Neural progenitor cell (in vitro differentiated cells): ENCODE data around the gene MPPE1. TPM values are rescaled to one million over a fixed set of nuclear protein-coding genes. Genes with fewer than 3 reads are reported as not detected.

Source experiments
- DNase-seq: peaks from one replicate; pipeline ENCODE4 v3.0.0-alpha.2; 2016; ENCODE audit warnings: low spot score
- H2AFZ ChIP-seq: fragments of 200-600 bp; sonication (generic); replicated peaks from 2 replicates; pipeline ENCODE4 v1.6.1; 2016; ENCODE audit warnings: antibody characterized with exemption
- H3F3A ChIP-seq: fragments of 200-600 bp; sonication (generic); 2 replicates; pipeline ENCODE4 v1.6.1; 2016; ENCODE audit warnings: antibody characterized with exemption, low read depth
- H3K27ac ChIP-seq: fragments of 200-600 bp; sonication (generic); 2 replicates; pipeline ENCODE4 v1.5.1; 2016; ENCODE audit warnings: mild to moderate bottlenecking
- H3K27me3 ChIP-seq: fragments of 200-600 bp; sonication (generic); 2 replicates; pipeline ENCODE4 v1.6.1; 2016; ENCODE audit warnings: mild to moderate bottlenecking, moderate library complexity
- H3K36me3 ChIP-seq: fragments of 200-600 bp; sonication (generic); 2 replicates; pipeline ENCODE4 v1.5.1; 2016
- H3K4me1 ChIP-seq: fragments of 200-600 bp; sonication (generic); 2 replicates; pipeline ENCODE4 v1.6.1; 2016; ENCODE audit warnings: mixed run types
- H3K4me2 ChIP-seq: fragments of 200-600 bp; sonication (generic); 2 replicates; pipeline ENCODE4 v1.6.1; 2016
- H3K4me3 ChIP-seq: fragments of 200-600 bp; sonication (generic); 2 replicates; pipeline ENCODE4 v1.5.1; 2016
- H3K79me2 ChIP-seq: fragments of 200-600 bp; sonication (generic); 2 replicates; pipeline ENCODE4 v1.6.1; 2016; ENCODE audit warnings: low read depth
- H3K9ac ChIP-seq: fragments of 200-600 bp; sonication (generic); 2 replicates; pipeline ENCODE4 v1.6.1; 2016
- H3K9me3 ChIP-seq: fragments of 200-600 bp; sonication (generic); 2 replicates; pipeline ENCODE4 v1.5.1; 2016; ENCODE audit warnings: low read depth
- H4K20me1 ChIP-seq: fragments of 200-600 bp; sonication (generic); 2 replicates; pipeline ENCODE4 v1.6.1; 2016; ENCODE audit warnings: low read depth
- H3K27ac Mint-ChIP-seq: 3 replicates; pipeline ENCODE4 v1.8.0; 2021; ENCODE audit warnings: mixed read lengths
- H3K27me3 Mint-ChIP-seq: 2 replicates; pipeline ENCODE4 v1.8.0; 2022; ENCODE audit warnings: low read depth, mild to moderate bottlenecking, inconsistent platforms, moderate library complexity, mixed read lengths; ENCODE audit not compliant: insufficient read depth
- H3K36me3 Mint-ChIP-seq: 3 replicates; pipeline ENCODE4 v1.8.0; 2021; ENCODE audit warnings: mixed read lengths
- H3K4me1 Mint-ChIP-seq: 3 replicates; pipeline ENCODE4 v1.8.0; 2021; ENCODE audit warnings: mixed read lengths
- H3K4me3 Mint-ChIP-seq: 3 replicates; pipeline ENCODE4 v1.8.0; 2021; ENCODE audit warnings: mild to moderate bottlenecking, moderate library complexity, mixed read lengths
- H3K9me3 Mint-ChIP-seq: 3 replicates; pipeline ENCODE4 v1.8.0; 2020; ENCODE audit warnings: mixed read lengths
- CTCF ChIP-seq: fragments of 200-600 bp; sonication (generic); IDR thresholded peaks from 2 replicates; pipeline ENCODE4 v1.5.1; 2017; ENCODE audit warnings: antibody characterized with exemption, mild to moderate bottlenecking
- EZH2 ChIP-seq: fragments of 200-600 bp; sonication (generic); IDR thresholded peaks from 2 replicates; pipeline ENCODE4 v1.6.1; 2017; ENCODE audit warnings: antibody characterized with exemption, mild to moderate bottlenecking, moderate library complexity
- EZH2phosphoT487 ChIP-seq: fragments of 200-600 bp; sonication (generic); IDR thresholded peaks from 2 replicates; pipeline ENCODE4 v1.6.1; 2017; ENCODE audit warnings: antibody characterized with exemption
- total RNA-seq: library from RNA; depleted of rRNA; stranded (reverse); fragments of >200 nt; gene quantifications from 2 replicates; pipeline ENCODE4 v1.2.3, GENCODE V29; 2015; ENCODE audit warnings: low replicate concordance

MPPE1 gene
- total RNA-seq, 1 donor from 2014 or later, result 17.3 TPM

- H3K4me3 Mint-ChIP-seq, result no peak overlapping the region
- Histone ChIP-seq H3F3A (no peaks in the 10 kb centered on the region), H3K9me3 (no peaks in the 10 kb centered on the region), H3K27me3 (no peaks in the 10 kb centered on the region), H2AFZ (no peak overlapping the region), H3K9ac (no peak overlapping the region), H3K4me1 (no peaks in the 10 kb centered on the region), H3K4me2 (no peak overlapping the region), H3K36me3 (no peaks in the 10 kb centered on the region), H3K4me3 (no peak overlapping the region), H4K20me1 (no peaks in the 10 kb centered on the region), H3K79me2 (no peaks in the 10 kb centered on the region), H3K27ac (no peak overlapping the region)
- peaks cover 23% of the 10 kb centered on the region for H3K36me3 Mint-ChIP-seq
- H3K9me3 Mint-ChIP-seq, result no peaks in the 10 kb centered on the region
- TF ChIP-seq EZH2, result no peak
- no peak for TF ChIP-seq CTCF
- no peak for TF ChIP-seq EZH2phosphoT487
- H3K27me3 Mint-ChIP-seq, result peaks cover 2% of the 10 kb centered on the region
- DNase-seq, result no peak
- peaks cover 19% of the 10 kb centered on the region for H3K4me1 Mint-ChIP-seq
- no peak overlapping the region for H3K27ac Mint-ChIP-seq
Measured at GRCh38 chr18:11883153-11883552, 25.0 kb downstream of the MPPE1 start.

- Histone ChIP-seq H3K27ac (no peak overlapping the region), H3K4me2 (no peak overlapping the region), H3K79me2 (no peaks in the 10 kb centered on the region), H3K36me3 (no peaks in the 10 kb centered on the region), H3K9ac (no peak overlapping the region), H3K4me1 (no peaks in the 10 kb centered on the region), H3K4me3 (no peak overlapping the region), H3F3A (no peaks in the 10 kb centered on the region), H4K20me1 (no peaks in the 10 kb centered on the region), H3K9me3 (no peaks in the 10 kb centered on the region), H3K27me3 (no peaks in the 10 kb centered on the region), H2AFZ (no peak overlapping the region)
- no peak for DNase-seq
- peaks cover 19% of the 10 kb centered on the region for H3K4me1 Mint-ChIP-seq
- peaks cover 2% of the 10 kb centered on the region for H3K27me3 Mint-ChIP-seq
- H3K27ac Mint-ChIP-seq, result no peak overlapping the region
- H3K4me3 Mint-ChIP-seq, result no peak overlapping the region
- TF ChIP-seq EZH2phosphoT487, result no peak
- no peak for TF ChIP-seq CTCF
- TF ChIP-seq EZH2, result no peak
- peaks cover 21% of the 10 kb centered on the region for H3K36me3 Mint-ChIP-seq
- H3K9me3 Mint-ChIP-seq, result no peaks in the 10 kb centered on the region
Measured at GRCh38 chr18:11882636-11883035, 25.5 kb downstream of the MPPE1 start.

- H3K4me2 ChIP-seq, result no peak overlapping the region
- Mint-ChIP-seq H3K27me3 (no peaks in the 10 kb centered on the region), H3K9me3 (no peaks in the 10 kb centered on the region), H3K36me3 (peaks cover 23% of the 10 kb centered on the region), H3K4me3 (no peak overlapping the region), H3K27ac (no peak overlapping the region), H3K4me1 (peaks cover 19% of the 10 kb centered on the region)
- H3K79me2 ChIP-seq, result no peaks in the 10 kb centered on the region
- H3K36me3 ChIP-seq, result no peaks in the 10 kb centered on the region
- no peak overlapping the region for H2AFZ ChIP-seq
- H3K27ac ChIP-seq, result no peak overlapping the region
- no peak for DNase-seq
- no peak overlapping the region for H3K9ac ChIP-seq
- H3K9me3 ChIP-seq, result no peaks in the 10 kb centered on the region
- no peaks in the 10 kb centered on the region for H3F3A ChIP-seq
- H3K4me3 ChIP-seq, result no peak overlapping the region
- TF ChIP-seq CTCF (no peak), EZH2 (no peak), EZH2phosphoT487 (no peak)
- H4K20me1 ChIP-seq, result no peaks in the 10 kb centered on the region
- H3K4me1 ChIP-seq, result no peaks in the 10 kb centered on the region
- no peaks in the 10 kb centered on the region for H3K27me3 ChIP-seq
Measured at GRCh38 chr18:11880586-11881304, 27.4 kb downstream of the MPPE1 start.
